Stimulated activated CD4-positive, alpha-beta T cell treated with anti-CD3 and anti-CD28 coated beads, TNF-alpha, amount 100 ng/mL, for 24 hours (primary cell): Measurements from ENCODE around the gene KRT17.
"Not testable (repeated sequence)": the region's sequence is repeated elsewhere in the genome, so short reads cannot be mapped to it uniquely, and the experiment has no call there.

Source experiments
- DNase-seq, 3 experiments: peaks; one replicate each; pipeline ENCODE4 v3.0.0-alpha.2; 2020; ENCODE audit warnings: low read depth in 3 of 3

Gene KRT17

DNA sequence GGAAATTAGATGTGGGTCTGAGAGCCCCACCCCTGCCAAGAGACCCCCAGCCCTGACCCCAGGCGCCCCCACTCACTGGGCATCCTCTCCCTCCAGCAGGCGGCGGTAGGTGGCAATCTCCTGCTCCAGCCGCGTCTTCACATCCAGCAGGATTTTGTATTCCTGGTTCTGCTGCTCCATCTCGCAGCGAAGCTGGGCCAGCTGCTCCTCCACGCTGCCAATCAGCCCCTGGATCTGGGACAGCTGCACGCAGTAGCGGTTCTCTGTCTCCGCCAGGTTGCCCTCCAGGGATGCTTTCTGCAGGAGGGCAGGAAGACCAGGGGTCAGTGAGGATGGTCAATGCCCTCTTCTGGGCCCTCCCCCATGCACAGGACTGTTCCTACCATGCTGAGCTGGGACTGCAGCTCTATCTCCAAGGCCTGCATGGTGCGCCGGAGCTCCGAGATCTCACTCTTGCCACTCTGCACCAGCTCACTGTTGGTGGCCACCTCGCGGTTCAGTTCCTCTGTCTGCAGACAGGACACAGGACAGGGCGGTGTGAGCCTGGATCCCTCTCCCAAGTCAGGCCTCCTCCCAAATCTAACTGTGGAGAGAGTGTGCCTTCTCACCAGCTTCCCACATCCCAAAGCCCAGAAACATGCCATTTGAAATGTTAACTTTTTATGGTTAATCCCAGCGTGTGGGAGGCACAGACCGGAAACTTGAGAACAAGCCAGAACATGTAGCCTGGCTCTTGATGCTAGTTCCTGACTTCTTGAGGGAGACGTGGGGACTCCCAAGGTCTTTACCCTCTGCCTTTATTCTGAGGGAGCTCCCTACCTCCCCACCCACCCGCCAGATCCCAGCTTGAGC is 3.6 kb downstream of the KRT17 start:
- no peak for DNase-seq

DNA sequence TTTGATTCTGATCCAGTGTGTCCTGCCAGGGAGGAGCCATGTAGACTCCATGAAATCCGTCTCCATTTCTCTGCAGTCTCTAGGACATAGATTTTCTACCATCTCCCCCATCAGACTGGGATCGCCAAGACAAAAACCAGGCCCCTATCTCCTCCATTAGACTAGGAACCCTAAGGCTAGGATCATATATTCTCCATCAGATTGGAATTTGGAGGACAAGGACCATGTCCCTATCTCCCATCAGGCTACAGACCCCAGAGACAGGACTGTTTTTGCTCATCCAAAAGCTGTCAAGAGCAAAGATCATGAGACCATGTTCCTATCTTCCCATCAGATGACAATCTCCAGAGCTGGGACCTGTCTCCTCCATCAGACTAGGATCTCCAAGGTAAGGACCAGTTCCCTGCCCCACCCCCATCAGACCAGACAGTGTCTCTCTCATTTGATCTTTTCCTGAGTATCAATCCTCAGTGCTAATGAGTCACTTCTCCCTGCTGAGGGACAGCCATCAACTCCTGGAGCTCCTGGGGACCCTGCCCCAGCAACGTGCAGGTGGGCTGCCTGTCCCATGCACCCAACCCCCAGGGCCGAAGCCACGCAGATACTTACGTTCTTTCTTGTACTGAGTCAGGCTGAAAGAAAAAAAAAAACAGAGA is 4.3 kb downstream of the KRT17 start:
- DNase-seq: not testable (repeated sequence)

DNA sequence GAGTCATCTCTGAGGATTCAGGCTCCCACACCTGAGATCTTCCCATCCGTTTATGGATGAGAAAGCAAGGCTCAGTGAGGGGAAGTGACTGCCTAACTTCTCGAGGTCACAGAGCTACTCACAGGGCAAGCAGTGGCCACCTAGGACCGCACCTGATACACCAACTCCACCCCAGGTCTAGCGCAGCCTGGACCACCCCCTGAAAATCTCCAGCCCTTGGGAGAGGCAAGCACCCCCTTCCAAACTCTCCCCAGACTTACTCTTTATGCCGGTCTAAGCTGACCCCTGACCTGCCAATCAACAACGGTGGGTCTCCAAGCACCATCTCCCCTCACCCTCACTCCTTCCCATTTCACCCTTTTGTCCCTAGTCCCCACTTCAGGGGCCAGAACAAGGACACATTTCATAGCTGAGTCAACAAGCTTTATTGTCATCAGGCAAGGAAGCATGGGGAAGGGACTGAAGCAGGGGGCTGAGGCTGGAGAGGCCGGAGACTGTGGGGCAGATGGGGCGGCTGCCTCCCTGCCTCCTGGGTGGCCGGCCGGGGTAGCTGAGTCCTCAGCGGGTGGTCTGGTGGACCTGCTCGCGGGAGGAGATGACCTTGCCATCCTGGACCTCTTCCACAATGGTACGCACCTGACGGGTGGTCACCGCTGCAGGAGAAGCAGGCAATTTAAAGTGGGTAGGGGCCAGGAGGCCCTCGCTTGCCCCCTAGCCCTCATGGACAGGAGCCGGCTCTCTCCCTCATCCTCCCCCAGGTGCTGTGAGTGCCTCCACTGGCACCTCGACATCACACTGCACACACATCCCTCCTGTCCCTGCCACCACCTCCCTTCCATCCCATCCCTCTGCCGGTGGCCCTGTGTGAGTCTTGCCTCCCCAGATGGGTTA is 5.1 kb downstream of the KRT17 start:
- no peak for DNase-seq

DNA sequence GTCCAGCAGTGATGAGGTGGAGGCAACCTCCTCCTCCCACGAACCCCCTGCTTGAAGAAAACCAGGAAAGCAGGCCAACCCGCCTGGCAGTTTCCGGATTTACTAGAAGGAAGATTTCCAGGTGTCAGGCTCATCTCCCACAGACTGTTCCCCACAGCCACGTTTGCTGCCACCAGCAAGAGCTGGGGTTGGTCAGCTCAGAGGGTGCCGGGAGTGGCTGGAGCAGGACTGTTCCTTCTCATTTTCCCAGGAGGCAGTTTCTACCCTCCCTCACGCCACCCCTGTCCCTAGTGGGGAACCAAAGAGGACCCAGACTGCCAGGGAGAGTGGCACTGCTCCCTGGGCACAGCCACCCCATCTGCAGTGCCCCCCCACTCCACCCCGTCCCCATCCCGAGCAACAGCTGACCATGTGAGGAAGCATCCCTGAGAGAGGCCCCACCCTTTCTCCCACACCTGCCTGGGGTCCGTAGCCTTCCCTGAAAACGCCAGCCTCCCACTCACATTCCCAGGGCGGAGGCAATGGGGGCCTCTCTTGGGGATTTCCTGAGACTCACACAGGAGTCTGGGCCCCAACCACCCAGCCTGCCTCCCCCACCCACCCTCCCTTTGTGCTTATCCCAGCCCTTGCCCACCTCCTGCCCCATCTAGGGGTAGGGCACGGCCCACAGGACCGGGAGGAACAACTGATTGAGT is 5.9 kb downstream of the KRT17 start:
- DNase-seq: no peak

DNA sequence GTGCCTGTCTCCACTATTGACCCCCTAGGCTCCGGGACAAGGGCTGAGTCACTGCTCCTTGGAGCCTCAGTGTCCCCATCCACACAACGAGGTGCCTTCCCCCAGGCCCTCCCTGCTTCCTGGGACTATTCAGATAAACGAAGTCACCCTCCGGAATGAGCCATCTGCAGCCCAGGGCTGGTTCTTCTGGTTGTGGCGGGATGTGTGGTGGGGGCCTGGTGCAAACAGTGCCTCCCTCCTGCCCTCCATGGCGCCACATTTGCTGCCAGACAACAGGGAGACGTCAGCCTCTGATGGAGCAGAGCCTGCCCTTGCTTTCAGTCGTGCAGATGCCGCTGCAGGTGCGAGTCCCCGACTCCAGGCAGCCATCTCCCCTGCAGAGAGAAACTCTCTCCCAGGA is 6.7 kb downstream of the KRT17 start:
- no peak for DNase-seq

DNA sequence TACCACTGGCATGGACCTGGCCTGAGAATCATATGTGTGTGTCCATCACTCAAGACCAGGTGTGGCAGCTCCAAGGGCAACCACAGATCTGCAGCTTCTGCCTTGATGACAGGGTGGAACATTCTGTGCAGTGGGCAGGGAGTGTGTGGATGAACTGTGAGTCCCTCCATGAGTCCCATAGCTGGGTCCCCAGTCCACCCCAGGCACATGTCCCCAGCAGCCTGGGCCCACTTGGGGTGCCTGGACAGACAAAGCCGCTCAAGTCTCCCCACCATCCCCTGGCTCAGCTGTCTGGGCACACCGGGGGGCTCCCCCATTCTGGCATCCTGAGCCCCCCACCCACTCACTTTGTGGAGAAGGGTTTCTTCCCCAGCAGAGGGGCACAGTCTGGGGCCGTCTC is 7.2 kb downstream of the KRT17 start:
- no peak for DNase-seq

DNA sequence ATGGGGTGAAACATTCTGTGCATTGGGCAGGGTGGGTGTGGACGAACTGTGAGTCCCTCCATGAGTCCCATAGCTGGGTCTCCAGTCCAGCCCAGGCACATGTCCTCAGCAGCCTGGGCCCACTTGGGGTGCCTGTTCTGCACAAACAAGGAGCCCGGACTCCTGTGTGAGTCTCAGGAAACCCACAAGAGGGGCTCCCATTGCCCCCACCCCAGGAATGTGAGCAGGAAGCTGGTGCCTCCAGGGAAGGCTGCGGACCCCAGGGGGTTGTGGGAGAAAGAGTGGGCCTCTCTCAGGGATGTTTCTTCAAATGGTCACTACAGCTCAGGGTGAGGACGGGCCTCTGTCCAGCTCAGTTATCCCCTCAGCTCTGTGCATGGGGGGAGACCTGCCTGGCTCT is 7.9 kb downstream of the KRT17 start:
- DNase-seq: not testable (repeated sequence)

DNA sequence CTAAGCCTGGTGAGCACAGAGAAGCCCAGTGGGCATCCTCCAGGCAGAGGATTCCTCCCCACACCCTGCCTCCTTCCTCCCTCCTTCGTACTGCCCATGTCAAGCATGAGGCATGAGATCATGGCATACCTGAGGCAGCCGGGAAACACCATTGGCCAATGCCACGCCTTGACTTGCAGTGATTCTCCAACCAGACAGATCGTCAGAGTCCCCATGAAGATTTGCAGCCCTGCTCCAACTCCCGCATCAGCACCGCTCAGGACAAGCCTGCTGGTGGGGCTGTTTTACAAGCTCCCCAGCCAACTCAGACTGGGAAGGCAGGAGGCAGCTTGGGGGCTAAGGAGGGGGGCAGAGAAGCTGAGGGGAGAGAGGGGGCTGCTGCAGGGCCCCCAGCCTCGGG is 8.9 kb downstream of the KRT17 start:
- no peak for DNase-seq

DNA sequence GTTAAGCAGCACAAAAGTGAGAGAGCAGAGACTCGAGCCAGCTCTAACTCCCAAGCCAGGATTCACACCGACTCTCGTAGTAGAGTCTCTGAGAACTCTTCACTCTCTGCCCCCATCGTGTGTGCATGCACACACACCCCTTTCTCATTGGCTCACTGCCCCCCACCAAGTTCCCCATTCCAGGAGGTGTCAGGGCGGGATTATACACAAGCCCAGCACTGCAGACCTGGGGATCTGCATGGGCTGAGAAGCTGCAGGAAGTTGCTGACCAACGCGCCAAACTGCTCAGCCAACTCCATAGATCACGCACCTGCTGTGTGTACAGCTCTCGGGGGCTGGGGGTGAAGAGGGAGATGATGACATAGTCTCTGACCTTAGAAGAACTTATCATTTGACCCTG is 9.6 kb downstream of the KRT17 start:
- DNase-seq: not testable (repeated sequence)

DNA sequence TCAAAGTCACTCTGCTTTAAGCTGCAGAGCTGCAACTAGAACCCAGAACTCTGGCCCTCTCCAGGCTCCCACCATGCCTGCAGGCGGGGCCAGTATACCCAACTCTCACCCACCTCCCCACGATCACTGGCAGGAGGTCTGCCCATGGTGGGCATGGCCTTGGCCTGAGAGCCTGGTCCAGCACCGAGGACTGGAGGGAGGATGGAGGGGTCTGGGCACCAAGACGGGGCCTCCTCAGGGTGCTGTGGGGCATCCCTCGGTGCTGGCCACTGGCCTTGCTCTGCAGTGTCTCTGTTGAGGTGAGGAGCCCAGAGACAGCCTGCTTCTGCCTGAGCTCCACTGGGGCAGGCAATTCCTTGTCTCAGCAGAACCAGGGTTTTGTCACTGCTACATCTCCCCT is 10.3 kb downstream of the KRT17 start:
- DNase-seq: no peak

DNA sequence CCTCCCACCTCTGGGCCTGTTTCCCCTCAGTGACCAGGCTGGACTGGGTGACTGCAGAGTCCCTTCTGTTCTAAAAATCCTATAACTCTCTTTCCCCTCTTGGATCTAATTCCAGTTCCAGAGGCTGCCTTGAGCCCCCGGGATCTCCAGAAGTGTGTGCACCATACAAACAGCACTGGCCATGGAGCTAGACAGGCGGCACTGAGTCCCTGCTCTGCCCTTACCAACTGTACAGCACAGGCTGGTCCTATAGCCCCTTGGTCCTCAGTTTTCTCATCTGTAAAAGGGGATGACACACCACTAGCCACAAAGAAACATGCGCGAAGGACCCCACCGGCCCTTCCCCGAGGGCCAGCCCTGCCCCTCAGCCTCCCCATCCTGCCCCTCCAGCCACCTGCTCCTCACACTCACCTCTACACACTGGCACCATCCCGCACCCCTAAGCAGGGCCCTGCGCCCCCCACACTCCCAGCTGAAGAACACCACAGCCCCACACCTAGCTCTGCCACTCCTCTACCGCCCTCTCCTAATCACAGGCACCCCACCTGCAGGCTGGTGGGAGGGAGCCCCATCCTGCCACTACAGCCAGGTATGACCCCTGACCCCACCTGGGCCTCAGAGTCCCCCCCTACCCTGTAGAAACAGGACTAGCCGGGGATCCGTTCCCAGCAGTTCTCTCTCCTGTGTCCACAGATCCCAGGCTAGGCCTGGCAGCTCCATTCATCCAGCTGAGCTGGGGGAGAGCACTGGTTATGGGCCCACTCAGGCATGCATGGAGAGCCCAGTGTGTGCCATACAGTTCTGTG is 10.9 kb downstream of the KRT17 start:
- DNase-seq: no peak

DNA sequence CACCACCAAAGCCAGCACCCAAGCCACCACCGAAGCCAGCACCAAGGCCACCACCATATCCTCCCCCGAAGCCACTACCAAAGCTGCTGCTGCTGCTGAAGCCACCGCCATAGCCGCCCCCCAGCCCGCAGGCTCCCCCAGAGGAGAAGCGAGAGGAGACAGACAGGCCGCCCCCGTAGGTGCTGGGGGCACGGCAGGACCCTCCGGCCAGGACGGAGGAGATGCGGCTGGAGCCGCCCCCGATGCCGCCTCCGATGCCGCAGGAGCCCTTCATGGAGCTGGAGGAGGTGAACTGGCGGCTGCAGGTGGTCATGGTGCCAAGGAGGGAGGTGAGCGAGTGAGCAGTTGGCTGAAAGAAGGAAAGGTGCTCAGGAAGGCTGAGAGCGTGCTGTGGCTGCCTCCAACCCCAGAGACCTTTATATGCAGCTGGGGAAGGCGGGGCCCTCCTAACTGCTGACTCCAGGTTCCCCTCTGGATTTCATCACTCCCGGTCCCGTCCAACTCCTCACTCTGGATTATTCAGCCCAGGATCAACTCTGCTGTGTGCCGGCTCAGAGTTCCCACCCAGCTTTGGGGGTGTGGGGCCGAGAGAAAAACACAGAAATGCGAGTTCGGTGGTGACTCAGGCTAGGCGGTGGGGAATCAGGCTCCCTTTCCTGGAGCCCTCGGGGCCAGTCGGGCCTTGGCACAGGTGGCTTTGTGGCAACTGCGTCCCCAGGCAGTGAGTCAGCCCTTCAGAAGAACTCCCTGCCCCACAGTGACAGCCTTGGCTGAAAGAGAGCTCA is 11.8 kb downstream of the KRT17 start, which contains the start of gene KRT16:
KRT16 (minus strand) TSS at position 392 of the 785 bp plus-strand sequence; CDS start at position 313, 79 bp downstream.
- not testable (repeated sequence) for DNase-seq

DNA sequence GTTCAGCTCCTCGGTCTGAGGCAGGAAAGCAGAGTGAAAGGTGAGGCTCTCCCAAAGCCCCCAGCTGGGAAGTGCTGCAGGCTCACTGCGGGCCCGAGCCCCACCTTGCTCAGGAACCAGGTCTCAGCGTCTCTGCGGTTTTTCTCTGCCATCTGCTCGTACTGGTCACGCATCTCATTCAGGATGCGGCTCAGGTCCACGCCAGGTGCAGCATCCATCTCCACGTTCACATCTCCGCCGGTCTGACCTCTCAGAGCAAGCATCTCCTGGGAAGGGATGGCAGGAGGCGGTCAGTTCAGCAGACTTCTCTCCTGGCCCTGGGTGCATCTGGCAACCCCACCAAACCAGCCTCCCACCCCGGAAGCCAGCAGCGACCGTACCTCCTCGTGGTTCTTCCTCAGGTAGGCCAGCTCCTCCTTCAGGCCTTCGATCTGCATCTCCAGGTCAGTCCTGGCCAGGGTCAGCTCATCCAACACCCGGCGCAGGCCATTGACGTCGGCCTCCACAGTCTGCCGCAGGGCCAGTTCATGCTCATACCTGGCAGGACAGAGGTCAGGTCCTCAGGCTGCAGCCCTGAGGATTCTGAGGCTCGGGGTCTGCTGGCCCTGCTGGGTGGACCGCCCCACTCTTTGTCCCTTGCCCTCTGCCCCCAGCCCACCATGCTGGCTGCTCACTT is 13.3 kb downstream of the KRT17 start:
- no peak for DNase-seq

DNA sequence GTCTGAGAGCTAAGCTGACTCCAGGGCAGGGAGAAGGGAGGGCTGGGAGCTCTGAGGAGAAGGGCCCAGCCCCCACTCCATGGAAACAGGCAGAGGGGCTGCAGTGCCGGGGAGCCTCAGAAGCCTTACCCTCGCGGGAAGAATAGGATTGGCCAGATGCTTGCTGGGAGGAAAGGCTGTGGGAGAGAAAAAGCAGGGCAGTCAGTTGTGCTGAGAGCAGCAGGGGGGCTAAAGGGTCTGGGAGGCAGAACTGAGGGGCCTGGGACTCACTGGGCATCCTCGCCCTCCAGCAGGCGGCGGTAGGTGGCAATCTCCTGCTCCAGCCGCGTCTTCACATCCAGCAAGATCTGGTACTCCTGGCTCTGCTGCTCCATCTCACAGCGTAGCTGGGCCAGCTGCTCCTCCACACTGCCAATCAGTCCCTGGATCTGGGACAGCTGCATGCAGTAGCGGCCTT is 14.3 kb downstream of the KRT17 start:
- DNase-seq: not testable (repeated sequence)

DNA sequence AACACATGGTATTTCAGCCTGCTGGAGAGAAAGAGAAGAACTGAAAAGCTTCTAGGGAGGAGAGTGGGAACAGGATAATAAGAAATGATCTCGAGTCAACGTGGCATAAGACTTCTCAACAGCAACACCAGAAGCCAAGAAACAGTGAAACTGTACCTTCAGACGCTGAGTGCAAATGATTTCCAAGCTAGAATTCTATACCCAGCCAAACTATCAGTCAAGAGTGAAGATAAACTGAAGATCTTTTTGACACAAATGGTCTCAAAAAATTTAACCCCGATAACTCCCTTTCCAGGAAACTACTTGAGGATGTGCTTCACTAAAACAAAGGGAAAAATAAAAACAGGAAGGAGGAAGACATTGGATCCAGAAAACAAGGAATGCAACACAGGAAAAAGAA is 17.4 kb downstream of the KRT17 start:
- not testable (repeated sequence) for DNase-seq

DNA sequence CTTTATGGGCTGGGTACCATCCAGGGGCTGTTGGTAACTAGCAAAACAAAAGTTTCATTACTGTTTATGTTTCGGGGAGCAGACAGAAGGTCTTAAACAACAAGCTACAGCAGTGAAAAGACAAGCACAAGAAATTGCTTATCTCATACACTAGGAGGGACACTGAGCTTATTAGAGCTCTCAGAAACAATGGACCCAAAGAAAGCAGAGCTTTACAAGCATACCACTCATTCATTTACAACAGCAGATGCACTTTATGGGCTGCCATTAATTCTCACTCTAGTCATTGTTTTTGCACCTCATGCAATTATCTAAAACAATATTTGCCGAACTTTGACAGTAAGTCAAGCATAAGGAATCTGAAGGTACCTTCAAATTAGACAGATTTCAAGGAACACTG is 21.9 kb downstream of the KRT17 start:
- DNase-seq: no peak

DNA sequence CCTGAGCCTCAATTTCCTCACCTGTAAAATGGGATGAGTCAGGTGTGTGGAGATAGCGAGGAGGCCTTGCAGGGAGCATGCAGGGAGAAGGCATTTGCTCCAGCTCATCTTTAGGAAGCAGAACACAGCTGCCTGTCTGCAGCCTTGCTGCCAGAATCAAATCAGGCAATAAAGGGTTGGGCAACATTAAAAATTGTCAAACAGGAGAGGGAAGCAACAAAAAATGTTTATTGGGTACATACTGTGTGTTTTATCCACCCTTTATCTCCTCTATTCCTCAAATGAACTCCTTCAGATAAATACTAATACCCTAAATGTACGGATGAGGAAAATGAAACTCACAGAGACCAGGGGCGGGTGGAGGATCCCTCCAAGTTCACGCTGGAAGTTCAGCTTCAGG is 24.1 kb downstream of the KRT17 start:
- no peak for DNase-seq

DNA sequence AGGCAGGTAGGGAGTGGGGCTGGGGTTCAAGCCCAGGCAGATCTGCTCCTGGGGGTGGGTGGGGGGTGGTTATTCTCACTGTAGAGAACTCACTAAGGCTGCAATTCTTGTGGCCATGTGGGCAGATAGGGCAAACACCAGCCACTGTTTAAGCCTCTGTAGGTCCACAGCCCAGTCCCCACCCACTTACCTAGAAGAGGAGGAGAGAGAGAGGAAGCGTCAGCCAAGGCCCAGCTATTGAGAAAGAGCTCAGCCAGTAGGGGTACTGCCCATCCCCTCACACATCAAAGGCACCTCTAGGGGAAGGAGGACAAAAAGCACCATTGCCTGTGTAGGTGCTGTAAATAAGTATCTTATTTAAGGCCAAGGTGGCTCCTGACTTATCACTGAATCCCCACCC is 24.7 kb downstream of the KRT17 start:
- no peak for DNase-seq

DNA sequence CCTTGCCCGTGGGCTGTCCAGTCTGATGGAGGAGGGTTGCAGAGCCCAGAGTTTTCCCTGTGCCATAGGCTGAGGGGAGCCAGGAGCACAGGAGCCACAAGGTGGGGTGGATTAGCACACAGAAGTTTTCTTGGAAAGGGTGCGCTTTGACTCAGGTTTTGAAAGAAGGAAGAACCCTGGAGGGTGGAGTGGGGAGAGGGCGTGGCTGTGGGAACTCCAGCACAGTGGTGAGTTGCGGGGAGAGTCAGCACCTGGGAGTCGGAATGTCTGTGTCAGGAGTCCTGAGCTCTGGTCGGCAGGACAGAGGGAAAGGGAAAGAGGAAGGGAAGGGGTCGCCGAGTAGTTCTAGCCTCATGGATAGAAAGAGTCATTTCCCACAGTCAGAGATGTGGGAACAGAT is 28.8 kb downstream of the KRT17 start:
- DNase-seq: no peak
